ENCODE results near the gene UNC5A.

UNC5A gene

DNA sequence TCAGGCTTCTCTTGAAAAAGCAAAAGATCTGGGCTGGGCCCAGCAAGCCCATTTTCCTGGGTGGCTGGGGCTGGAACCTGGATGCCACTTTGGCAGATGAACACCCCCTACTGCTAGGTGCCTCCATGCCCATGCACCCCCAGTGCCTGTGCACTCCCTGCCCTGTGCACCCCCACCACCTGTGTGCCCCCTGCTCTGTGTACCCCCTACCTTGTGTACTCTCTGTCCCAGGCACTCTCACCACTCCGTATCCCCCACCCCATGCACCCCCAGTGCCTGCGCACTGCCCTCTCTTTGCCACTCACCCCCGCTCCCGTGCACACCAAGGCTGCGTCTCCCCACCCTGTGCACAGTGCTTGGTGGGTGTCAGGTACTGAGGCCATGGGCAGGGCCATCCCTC, 14.2 kb downstream of the UNC5A start:
- no peak overlapping the region for H3K4me3 ChIP-seq (ENCODE audit: control insufficient read depth, low read depth, low read length)
- no peak for DNase-seq (ENCODE audit: low read depth)
- TF ChIP-seq, protein P1, sequence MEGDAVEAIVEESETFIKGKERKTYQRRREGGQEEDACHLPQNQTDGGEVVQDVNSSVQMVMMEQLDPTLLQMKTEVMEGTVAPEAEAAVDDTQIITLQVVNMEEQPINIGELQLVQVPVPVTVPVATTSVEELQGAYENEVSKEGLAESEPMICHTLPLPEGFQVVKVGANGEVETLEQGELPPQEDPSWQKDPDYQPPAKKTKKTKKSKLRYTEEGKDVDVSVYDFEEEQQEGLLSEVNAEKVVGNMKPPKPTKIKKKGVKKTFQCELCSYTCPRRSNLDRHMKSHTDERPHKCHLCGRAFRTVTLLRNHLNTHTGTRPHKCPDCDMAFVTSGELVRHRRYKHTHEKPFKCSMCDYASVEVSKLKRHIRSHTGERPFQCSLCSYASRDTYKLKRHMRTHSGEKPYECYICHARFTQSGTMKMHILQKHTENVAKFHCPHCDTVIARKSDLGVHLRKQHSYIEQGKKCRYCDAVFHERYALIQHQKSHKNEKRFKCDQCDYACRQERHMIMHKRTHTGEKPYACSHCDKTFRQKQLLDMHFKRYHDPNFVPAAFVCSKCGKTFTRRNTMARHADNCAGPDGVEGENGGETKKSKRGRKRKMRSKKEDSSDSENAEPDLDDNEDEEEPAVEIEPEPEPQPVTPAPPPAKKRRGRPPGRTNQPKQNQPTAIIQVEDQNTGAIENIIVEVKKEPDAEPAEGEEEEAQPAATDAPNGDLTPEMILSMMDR (IDR thresholded peaks at IDR 0.05; ENCODE audit: control insufficient read depth, insufficient read depth, low read depth, low read length, missing control alignments), result no peak

DNA sequence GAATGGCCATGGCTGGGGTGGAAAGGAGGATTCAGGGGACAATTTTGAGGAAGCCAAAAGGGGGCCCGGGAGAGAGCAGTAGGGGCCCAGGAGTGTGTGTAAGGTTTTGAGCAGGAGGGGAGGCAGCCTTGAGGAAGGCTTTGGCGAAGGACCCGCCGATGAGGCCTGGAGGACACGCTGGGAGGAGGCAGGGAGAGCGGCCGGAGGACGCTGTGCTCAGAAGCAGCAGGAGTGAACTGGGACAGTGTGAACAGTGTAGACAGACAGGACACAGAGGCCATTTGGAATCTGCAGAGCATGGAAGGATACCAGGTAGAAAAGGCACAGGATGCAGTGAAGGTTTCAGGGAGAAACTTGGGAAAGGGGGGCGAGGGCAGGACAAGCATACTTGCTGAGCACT, 14.9 kb downstream of the UNC5A start:
- TF ChIP-seq, protein P1 (IDR thresholded peaks at IDR 0.05; ENCODE audit: control insufficient read depth, insufficient read depth, low read depth, low read length, missing control alignments), result no peak
- H3K4me3 ChIP-seq (ENCODE audit: control insufficient read depth, low read depth, low read length), result no peak overlapping the region
- no peak for DNase-seq (ENCODE audit: low read depth)

DNA sequence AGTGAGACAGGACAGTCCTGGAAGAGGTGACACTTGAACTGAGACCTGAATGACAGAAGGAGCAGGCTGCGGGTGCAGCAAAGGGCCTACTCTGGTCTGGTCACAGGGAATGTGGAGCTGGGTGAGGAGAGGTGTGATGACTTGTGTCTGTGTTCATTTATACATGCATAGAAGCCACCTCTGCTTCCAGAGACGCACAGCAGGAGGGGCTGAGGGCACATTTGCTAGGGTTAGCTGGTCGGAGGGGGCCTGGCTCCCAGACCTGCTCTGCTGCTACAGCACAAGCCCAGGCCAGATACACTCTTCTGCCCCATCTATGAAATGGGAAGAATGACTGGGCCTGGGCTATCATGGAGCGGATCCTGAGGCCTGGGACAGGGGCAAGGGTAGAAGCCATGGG, 15.6 kb downstream of the UNC5A start:
- DNase-seq (ENCODE audit: low read depth), result no peak
- H3K4me3 ChIP-seq (ENCODE audit: control insufficient read depth, low read depth, low read length), result no peak overlapping the region
- TF ChIP-seq, protein P1 (IDR thresholded peaks at IDR 0.05; ENCODE audit: control insufficient read depth, insufficient read depth, low read depth, low read length, missing control alignments), result no peak

DNA sequence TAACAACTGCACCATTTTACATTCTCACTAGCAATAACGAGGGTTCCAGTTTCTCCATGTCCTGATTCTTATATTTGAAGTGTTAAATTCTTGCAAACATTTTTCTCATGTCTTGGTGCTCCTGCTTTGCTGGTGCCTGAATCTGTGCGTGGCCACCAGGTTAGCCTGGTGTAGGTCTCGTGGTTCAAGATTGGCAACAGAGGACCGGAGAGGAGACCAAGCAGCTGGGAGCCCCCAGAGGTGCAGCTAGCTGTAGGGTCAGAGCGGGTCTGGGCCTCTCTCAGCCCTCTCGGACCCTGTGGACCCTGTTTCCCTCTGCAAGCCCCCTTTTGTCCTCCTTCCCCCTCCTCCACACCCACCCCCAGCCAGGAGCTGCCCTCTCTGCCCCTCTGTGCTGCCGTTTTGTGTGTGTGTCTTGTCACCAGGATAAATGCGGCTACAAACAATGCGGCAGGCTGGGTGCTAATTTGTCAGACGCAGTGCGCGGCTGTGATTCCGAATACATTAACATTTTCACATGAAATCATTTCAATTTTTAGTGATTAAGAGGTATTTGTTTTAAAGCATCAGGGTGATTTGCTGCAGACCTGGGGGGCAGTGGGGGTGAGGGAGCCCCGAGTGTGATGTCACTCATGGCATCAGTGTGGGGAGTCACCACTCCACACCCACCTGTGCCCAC, 17.5 kb downstream of the UNC5A start:
- no peak for DNase-seq (ENCODE audit: low read depth)
- no peak overlapping the region for H3K4me3 ChIP-seq (ENCODE audit: control insufficient read depth, low read depth, low read length)
- TF ChIP-seq, protein P1 (IDR thresholded peaks at IDR 0.05; ENCODE audit: control insufficient read depth, insufficient read depth, low read depth, low read length, missing control alignments), result no peak

DNA sequence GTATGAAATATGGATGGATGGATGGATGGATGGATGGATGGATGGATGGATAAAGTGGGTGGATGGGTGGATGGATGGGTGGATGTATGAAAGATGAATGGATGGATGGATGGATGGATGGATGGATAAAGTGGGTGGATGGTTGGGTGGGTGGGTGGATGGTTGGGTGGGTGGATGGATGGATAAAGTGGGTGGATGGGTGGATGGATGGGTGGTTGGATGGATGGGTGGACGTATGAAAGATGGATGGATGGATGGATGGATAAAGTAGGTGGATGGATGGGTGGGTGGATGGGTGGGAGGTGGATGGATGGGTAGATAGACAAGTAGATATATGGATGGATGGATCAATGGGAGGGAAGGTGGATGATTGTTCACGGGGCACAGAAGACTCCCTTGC, 19.0 kb downstream of the UNC5A start:
- no peak for DNase-seq (ENCODE audit: low read depth)
- H3K4me3 ChIP-seq (ENCODE audit: control insufficient read depth, low read depth, low read length), result no peak overlapping the region
- TF ChIP-seq, protein P1 (IDR thresholded peaks at IDR 0.05; ENCODE audit: control insufficient read depth, insufficient read depth, low read depth, low read length, missing control alignments), result no peak

DNA sequence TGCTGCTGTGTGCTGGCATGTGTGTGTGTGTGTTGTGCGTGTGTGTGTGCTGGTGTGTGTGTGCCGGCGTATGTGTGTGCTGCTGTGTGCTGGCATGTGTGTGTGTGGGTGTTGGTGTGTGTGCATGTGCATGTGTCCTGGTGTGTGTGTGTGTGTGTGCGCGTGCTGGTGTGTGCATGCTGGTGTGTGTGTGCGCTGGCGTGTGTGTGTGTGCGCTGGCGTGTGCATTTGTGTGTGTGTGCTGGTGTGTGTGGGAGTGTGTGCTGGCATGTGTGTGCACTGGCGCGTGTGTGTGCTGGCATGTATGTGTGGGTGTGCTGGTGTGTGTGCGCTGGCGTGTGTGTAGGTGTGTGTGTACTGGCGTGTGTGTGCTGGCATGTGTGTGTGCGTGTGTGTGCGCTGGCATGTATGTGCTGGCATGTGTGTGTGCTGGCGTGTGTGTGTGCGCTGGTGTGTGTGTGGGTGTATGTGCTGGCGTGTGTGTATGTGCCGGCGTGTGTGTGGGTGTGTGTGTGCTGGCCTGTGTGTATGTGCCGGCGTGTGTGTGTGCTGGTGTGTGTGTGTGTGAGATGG, 20.1 kb downstream of the UNC5A start:
- TF ChIP-seq, protein P1 (IDR thresholded peaks at IDR 0.05; ENCODE audit: control insufficient read depth, insufficient read depth, low read depth, low read length, missing control alignments), result no peak
- no peak for DNase-seq (ENCODE audit: low read depth)
- H3K4me3 ChIP-seq (ENCODE audit: control insufficient read depth, low read depth, low read length), result no peak overlapping the region

Measured in AG09309 (cell line).